ENCODE measurements around the gene HEY2.

Gene HEY2

GRCh38 chr6:125717120-125717731 is 32.2 kb upstream of the HEY2 start:
- no peak for TF ChIP-seq CTCF (IDR thresholded peaks at IDR 0.05; ENCODE audit: low read depth, low read length, poor library complexity, severe bottlenecking)
- no peak for TF ChIP-seq EZH2phosphoT487 (IDR thresholded peaks at IDR 0.05; ENCODE audit: borderline replicate concordance, low read length)
- peaks cover 30% of the 10 kb centered on the region for H3K4me1 ChIP-seq (ENCODE audit: control insufficient read depth, low read length)
- peak overlapping the region; percentile 53 for H3K27ac ChIP-seq (ENCODE audit: low read depth, low read length)
- H3K9me2 ChIP-seq (replicated peaks; ENCODE audit: control insufficient read depth, low read length), result no peaks in the 10 kb centered on the region
- H3K9me3 ChIP-seq (ENCODE audit: control insufficient read depth, insufficient read depth, low read length), result no peaks in the 10 kb centered on the region
- no peaks in the 10 kb centered on the region for H3K79me2 ChIP-seq (ENCODE audit: control insufficient read depth, low read length)
- H4K20me1 ChIP-seq (ENCODE audit: control insufficient read depth, insufficient read depth, low read depth, low read length), result no peaks in the 10 kb centered on the region
- H3K4me3 ChIP-seq (ENCODE audit: low read length), result peak overlapping the region; percentile 63
- H3F3A ChIP-seq (ENCODE audit: control insufficient read depth, insufficient read depth), result no peaks in the 10 kb centered on the region
- no peaks in the 10 kb centered on the region for H3K27me3 ChIP-seq (ENCODE audit: control insufficient read depth, low read length)
- H3K4me2 ChIP-seq (ENCODE audit: low read length), result peak overlapping the region; percentile 82
- H3K36me3 ChIP-seq (ENCODE audit: control insufficient read depth, low read length), result no peaks in the 10 kb centered on the region

- no peaks in the 10 kb centered on the region for H3K9me3 ChIP-seq (ENCODE audit: control insufficient read depth, insufficient read depth, low read length)
- TF ChIP-seq CTCF (IDR thresholded peaks at IDR 0.05; ENCODE audit: low read depth, low read length, poor library complexity, severe bottlenecking), result no peak
- no peak for TF ChIP-seq EZH2phosphoT487 (IDR thresholded peaks at IDR 0.05; ENCODE audit: borderline replicate concordance, low read length)
- H3K4me3 ChIP-seq (ENCODE audit: low read length), result peak overlapping the region; percentile 63
- H3K79me2 ChIP-seq (ENCODE audit: control insufficient read depth, low read length), result no peaks in the 10 kb centered on the region
- H4K20me1 ChIP-seq (ENCODE audit: control insufficient read depth, insufficient read depth, low read depth, low read length), result no peaks in the 10 kb centered on the region
- H3K27me3 ChIP-seq (ENCODE audit: control insufficient read depth, low read length), result no peaks in the 10 kb centered on the region
- H3K36me3 ChIP-seq (ENCODE audit: control insufficient read depth, low read length), result no peaks in the 10 kb centered on the region
- H3K4me1 ChIP-seq (ENCODE audit: control insufficient read depth, low read length), result peaks cover 30% of the 10 kb centered on the region
- H3F3A ChIP-seq (ENCODE audit: control insufficient read depth, insufficient read depth), result no peaks in the 10 kb centered on the region
- H3K9me2 ChIP-seq (replicated peaks; ENCODE audit: control insufficient read depth, low read length), result no peaks in the 10 kb centered on the region
- peak overlapping the region; percentile 53 for H3K27ac ChIP-seq (ENCODE audit: low read depth, low read length)
- H3K4me2 ChIP-seq (ENCODE audit: low read length), result peak overlapping the region; percentile 82
These were observed 31.3 kb upstream of the HEY2 start for GRCh38 chr6:125718109-125718508.

- no peak for TF ChIP-seq EZH2phosphoT487 (IDR thresholded peaks at IDR 0.05; ENCODE audit: borderline replicate concordance, low read length)
- TF ChIP-seq CTCF (IDR thresholded peaks at IDR 0.05; ENCODE audit: low read depth, low read length, poor library complexity, severe bottlenecking), result no peak
- Histone ChIP-seq H3K9me3 (ENCODE audit: control insufficient read depth, insufficient read depth, low read length) (no peaks in the 10 kb centered on the region), H3K4me2 (ENCODE audit: low read length) (no peak overlapping the region), H3K79me2 (ENCODE audit: control insufficient read depth, low read length) (no peaks in the 10 kb centered on the region), H3K4me1 (ENCODE audit: control insufficient read depth, low read length) (peaks cover 8% of the 10 kb centered on the region), H3K4me3 (ENCODE audit: low read length) (no peak overlapping the region), H4K20me1 (ENCODE audit: control insufficient read depth, insufficient read depth, low read depth, low read length) (no peaks in the 10 kb centered on the region), H3K36me3 (ENCODE audit: control insufficient read depth, low read length) (no peaks in the 10 kb centered on the region), H3K27me3 (ENCODE audit: control insufficient read depth, low read length) (no peaks in the 10 kb centered on the region), H3F3A (ENCODE audit: control insufficient read depth, insufficient read depth) (no peaks in the 10 kb centered on the region), H3K9me2 (replicated peaks; ENCODE audit: control insufficient read depth, low read length) (no peaks in the 10 kb centered on the region), H3K27ac (ENCODE audit: low read depth, low read length) (no peak overlapping the region)
These were observed 26.5 kb upstream of the HEY2 start for GRCh38 chr6:125722886-125723285.
